HepG2 (cell line): ENCODE measurements around the gene MC1R. TPM values are rescaled to one million over a fixed set of nuclear protein-coding genes. Genes with fewer than 3 reads are reported as not detected.
A peak's percentile ranks its signal among the peaks of the same experiment; 100 is the strongest.

Source experiments
- CBX2 ChIP-seq, 2 experiments: fragments of 200-600 bp in 1 of 2; sonication (generic); formaldehyde crosslinking in 1 of 2; IDR thresholded peaks; 2 replicates each; pipeline versions ENCODE4 v1.7.0 to v1.8.1; 2018 to 2022; ENCODE audit warnings: low read depth in 2 of 2, low read length in 1 of 2, mild to moderate bottlenecking in 1 of 2, missing genetic modification reagents in 1 of 2
- CHCHD3 ChIP-seq: sonication (generic); formaldehyde crosslinking; IDR thresholded peaks from 2 replicates; pipeline ENCODE4 v1.8.0; 2022; ENCODE audit warnings: mild to moderate bottlenecking, missing genetic modification reagents, moderate library complexity
- GABPB1 ChIP-seq: IDR thresholded peaks from 2 replicates; pipeline ENCODE4 v1.6.1; 2016; ENCODE audit warnings: mild to moderate bottlenecking, missing genetic modification reagents, moderate library complexity, missing compliant biosample characterization
- HMGXB3 ChIP-seq: sonication (generic); formaldehyde crosslinking; IDR thresholded peaks from 2 replicates; pipeline ENCODE4 v1.4.0; 2020; ENCODE audit warnings: missing genetic modification reagents, borderline replicate concordance
- HOMEZ ChIP-seq: IDR thresholded peaks from 2 replicates; pipeline ENCODE4 v1.6.1; 2016; ENCODE audit warnings: low read depth
- KLF16 ChIP-seq, 2 experiments: sonication (generic) in 1 of 2; formaldehyde crosslinking in 1 of 2; IDR thresholded peaks; 2 replicates each; pipeline versions ENCODE4 v1.6.1 to v1.8.0; 2016 to 2023; ENCODE audit warnings: missing genetic modification reagents in 2 of 2, missing compliant biosample characterization in 1 of 2
- NCOA5 ChIP-seq: sonication (generic); formaldehyde crosslinking; IDR thresholded peaks from 2 replicates; pipeline ENCODE4 v1.4.0; 2020; ENCODE audit warnings: missing genetic modification reagents
- PITX1 ChIP-seq: sonication (generic); formaldehyde crosslinking; IDR thresholded peaks from 2 replicates; pipeline ENCODE4 v1.5.1; 2020; ENCODE audit warnings: mild to moderate bottlenecking, missing genetic modification reagents
- SNAPC2 ChIP-seq: sonication (generic); formaldehyde crosslinking; IDR thresholded peaks from 2 replicates; pipeline ENCODE4 v1.8.1; 2022; ENCODE audit warnings: mild to moderate bottlenecking, missing genetic modification reagents
- ZBTB38 ChIP-seq: sonication (generic); formaldehyde crosslinking; IDR thresholded peaks from 2 replicates; pipeline ENCODE4 v1.5.1; 2020; ENCODE audit warnings: mild to moderate bottlenecking, missing genetic modification reagents
- ZNF235 ChIP-seq: sonication (generic); formaldehyde crosslinking; IDR thresholded peaks from 2 replicates; pipeline ENCODE4 v1.8.1; 2023; ENCODE audit warnings: mild to moderate bottlenecking, missing genetic modification reagents, borderline replicate concordance
- ZNF281 ChIP-seq: sonication (generic); formaldehyde crosslinking; IDR thresholded peaks from 2 replicates; pipeline ENCODE4 v1.4.0; 2020; ENCODE audit warnings: missing genetic modification reagents, borderline replicate concordance
- ZNF282 ChIP-seq: fragments of 450-650 bp; IDR thresholded peaks from 2 replicates; pipeline ENCODE4 v1.6.1; 2018; ENCODE audit not compliant: partially characterized antibody
- ZNF296 ChIP-seq: sonication (generic); formaldehyde crosslinking; conservative IDR thresholded peaks from 2 replicates; pipeline ENCODE4 v1.5.0; 2020; ENCODE audit warnings: mild to moderate bottlenecking, missing genetic modification reagents
- ZNF326 ChIP-seq: sonication (generic); formaldehyde crosslinking; IDR thresholded peaks from 2 replicates; pipeline ENCODE4 v1.4.0; 2020; ENCODE audit warnings: missing genetic modification reagents, borderline replicate concordance
- ZNF441 ChIP-seq: sonication (generic); formaldehyde crosslinking; IDR thresholded peaks from 2 replicates; pipeline ENCODE4 v1.7.0; 2021; ENCODE audit warnings: missing genetic modification reagents, borderline replicate concordance
- ZNF510 ChIP-seq: sonication (generic); formaldehyde crosslinking; IDR thresholded peaks from 2 replicates; pipeline ENCODE4 v1.4.0; 2020; ENCODE audit warnings: low read depth, mild to moderate bottlenecking, missing genetic modification reagents
- ZNF747 ChIP-seq: sonication (generic); formaldehyde crosslinking; IDR thresholded peaks from 2 replicates; pipeline ENCODE4 v1.8.1; 2023; ENCODE audit warnings: missing genetic modification reagents, mild to moderate bottlenecking, borderline replicate concordance
- ZSCAN25 ChIP-seq: sonication (generic); formaldehyde crosslinking; IDR thresholded peaks from 2 replicates; pipeline ENCODE4 v1.8.0; 2022; ENCODE audit warnings: mild to moderate bottlenecking, missing genetic modification reagents
- polyA plus RNA-seq, 8 experiments: library from polyadenylated mRNA; depleted of rRNA in 3 of 8; stranded (reverse) in 7 of 8; unstranded in 1 of 8; fragments of >200 nt; fragmentation: Illumina TruSeq in 4 of 8; extraction: Trizol in 4 of 8; gene quantifications; 2 replicates each; pipeline versions ENCODE4 v1.2.1 to v1.2.3, GENCODE V29; 2011 to 2016; ENCODE audit warnings: low read depth in 4 of 8, missing spikeins in 1 of 8, mixed read lengths in 1 of 8; ENCODE audit not compliant: insufficient read depth in 1 of 8
- total RNA-seq, 5 experiments: library from RNA; depleted of rRNA; stranded (reverse); fragments of >200 nt; fragmentation: Illumina TruSeq; extraction: Trizol; gene quantifications; 2 replicates each; pipeline ENCODE4 v1.2.3, GENCODE V29; 2016; ENCODE audit warnings: low read depth in 1 of 5

MC1R gene
- total and polyA plus RNA-seq, 2 of the 13 experiments (the other 11 are each of a cell fraction or from before 2014, with no cell fraction given) = 9.1 to 14.8 TPM

- no peak; the same call in none of the 2 replicates for TF ChIP-seq SNAPC2
- TF ChIP-seq ZSCAN25 (CRISPR knock-in tag) = 0 out of 2 replicates have a peak, but pooled peaks have one; percentile 55
- peak; percentile 64; the same call in 1 of the 2 replicates for TF ChIP-seq ZNF296 (CRISPR knock-in tag)
- 0 out of 2 replicates have a peak, but pooled peaks have one; percentile 34 for TF ChIP-seq ZNF326 (CRISPR knock-in tag)
- peak; percentile 26 for TF ChIP-seq PITX1 (CRISPR knock-in tag)
- no peak for TF ChIP-seq NCOA5 (CRISPR knock-in tag)
- TF ChIP-seq ZNF510 (CRISPR knock-in tag) = no peak; the same call in none of the 2 replicates
- TF ChIP-seq ZNF235 (CRISPR knock-in tag) = peak; percentile 94; the same call in 1 of the 2 replicates
- no peak for TF ChIP-seq HOMEZ (CRISPR knock-in tag)
- TF ChIP-seq CHCHD3 (CRISPR knock-in tag) = peak; percentile 93; the same call in 1 of the 2 replicates
- 0 out of 2 replicates have a peak, but pooled peaks have one; percentile 22 for TF ChIP-seq HMGXB3 (CRISPR knock-in tag)
- TF ChIP-seq CBX2 (IDR thresholded peaks at IDR 0.05; ENCODE audit: low read depth, low read length) = no peak
- TF ChIP-seq CBX2 (CRISPR knock-in tag; IDR thresholded peaks at IDR 0.05; ENCODE audit: low read depth) = no peak
- peak; percentile 42; the same call in 1 of the 2 replicates for TF ChIP-seq ZNF441
- TF ChIP-seq ZNF747 (CRISPR knock-in tag) = peak; percentile 93
- peak in 1 of 2 experiments; percentile 61; a peak in 2 of 4 replicates for TF ChIP-seq KLF16 (CRISPR knock-in tag; IDR thresholded peaks at IDR 0.05)
- TF ChIP-seq ZBTB38 = peak; percentile 72
- TF ChIP-seq GABPB1 (CRISPR knock-in tag) = peak; percentile 79; the same call in 1 of the 2 replicates
- TF ChIP-seq ZNF281 (CRISPR knock-in tag) = peak; percentile 49; the same call in 1 of the 2 replicates
- TF ChIP-seq ZNF282 = no peak
Observed at GRCh38 chr16:89873109-89873971, 45.3 kb upstream of the MC1R start, which contains the start of gene TCF25 (continued).
